GM12878 (cell line): ENCODE measurements around the gene RNPEP.

Source experiments
- CREB1 ChIP-seq: IDR thresholded peaks from 2 replicates; pipeline ENCODE4 v1.6.1; 2012; ENCODE audit warnings: low read depth, mild to moderate bottlenecking, inconsistent platforms
- EZH2 ChIP-seq: IDR thresholded peaks from 2 replicates; pipeline ENCODE4 v1.6.1; 2012; ENCODE audit warnings: low read depth, mild to moderate bottlenecking, control low read depth, inconsistent platforms, low read length, borderline replicate concordance; ENCODE audit not compliant: control insufficient read depth
- NRF1 ChIP-seq: conservative IDR thresholded peaks from 2 replicates; pipeline ENCODE4 v1.6.1; 2011; ENCODE audit warnings: mild to moderate bottlenecking, low read depth, low read length, improper control_type of control experiment
- POLR2A ChIP-seq: IDR thresholded peaks from 2 replicates; pipeline ENCODE4 v1.6.1; 2011; ENCODE audit warnings: low read depth, mild to moderate bottlenecking, low read length
- RBBP5 ChIP-seq: fragments of 200-600 bp; sonication (generic); conservative IDR thresholded peaks from 2 replicates; pipeline ENCODE4 v1.6.1; 2016
- RCOR1 ChIP-seq: conservative IDR thresholded peaks from 2 replicates; pipeline ENCODE4 v1.6.1; 2012; ENCODE audit warnings: low read depth, low read length, improper control_type of control experiment
- TF ChIP-seq, protein P1 (sequence below): fragments of 450-650 bp; IDR thresholded peaks from 2 replicates; pipeline ENCODE4 v1.6.1; 2017; ENCODE audit warnings: mild to moderate bottlenecking
- TF ChIP-seq, protein P2 (sequence below), 3 experiments: IDR thresholded peaks in 2 of 3; conservative IDR thresholded peaks in 1 of 3; 2 replicates each; pipeline ENCODE4 v1.5.1; 2011; ENCODE audit warnings: low read depth in 3 of 3, low read length in 3 of 3, mild to moderate bottlenecking in 3 of 3, control low read depth in 2 of 3, moderate library complexity in 2 of 3, inconsistent platforms in 1 of 3, mixed read lengths in 1 of 3; ENCODE audit not compliant: control insufficient read depth in 2 of 3, insufficient read depth in 1 of 3; ENCODE audit errors: extremely low read depth in 1 of 3
- TF ChIP-seq, protein P3 (sequence below): IDR thresholded peaks from 2 replicates; pipeline ENCODE4 v1.6.1; 2012; ENCODE audit warnings: mild to moderate bottlenecking, low read depth, low read length
- TF ChIP-seq, protein P4 (sequence below): fragments of 450-650 bp; IDR thresholded peaks from 2 replicates; pipeline ENCODE4 v1.6.1; 2016; ENCODE audit warnings: mild to moderate bottlenecking

DNA sequence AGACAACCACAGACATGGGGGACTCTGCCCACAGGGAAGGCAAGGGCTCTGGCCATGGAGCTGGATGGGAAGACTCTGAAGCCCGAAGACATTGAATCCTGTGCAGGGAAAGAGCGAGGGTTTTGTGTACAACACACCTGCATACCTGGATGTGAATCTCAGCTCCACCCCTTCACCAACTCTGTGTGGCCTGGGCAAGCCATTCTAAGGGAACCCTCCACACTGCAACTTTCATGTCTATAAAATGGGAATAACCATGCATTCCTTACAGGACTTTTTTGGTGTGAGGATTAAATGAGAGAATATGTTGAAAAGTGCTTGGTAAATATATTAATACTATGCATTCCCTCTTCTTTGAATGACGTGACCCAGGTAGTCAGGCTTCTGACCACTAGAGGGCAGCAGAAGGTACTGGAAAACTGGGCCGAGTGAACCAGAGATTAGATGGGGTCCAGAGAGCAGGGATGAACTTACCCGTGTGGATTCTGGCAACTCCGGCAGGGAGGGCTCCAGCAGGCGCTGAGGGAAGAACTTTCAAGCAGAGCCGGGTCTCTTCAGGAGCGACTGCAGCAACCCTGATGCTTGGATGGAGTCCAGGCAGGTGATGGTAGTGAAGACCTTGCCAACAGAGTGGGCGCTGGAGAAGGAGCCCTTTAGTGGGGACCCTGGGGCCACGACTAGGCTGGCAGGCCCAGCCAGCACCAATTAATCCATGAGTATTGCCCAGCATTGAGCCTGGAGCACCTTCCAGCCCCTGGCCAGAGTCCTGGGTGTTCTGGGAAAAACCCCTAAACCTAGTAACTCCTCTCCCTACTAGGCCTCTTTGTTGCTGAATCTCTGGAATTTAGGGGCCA lies 27.1 kb downstream of the RNPEP start:
- TF ChIP-seq, protein P1, sequence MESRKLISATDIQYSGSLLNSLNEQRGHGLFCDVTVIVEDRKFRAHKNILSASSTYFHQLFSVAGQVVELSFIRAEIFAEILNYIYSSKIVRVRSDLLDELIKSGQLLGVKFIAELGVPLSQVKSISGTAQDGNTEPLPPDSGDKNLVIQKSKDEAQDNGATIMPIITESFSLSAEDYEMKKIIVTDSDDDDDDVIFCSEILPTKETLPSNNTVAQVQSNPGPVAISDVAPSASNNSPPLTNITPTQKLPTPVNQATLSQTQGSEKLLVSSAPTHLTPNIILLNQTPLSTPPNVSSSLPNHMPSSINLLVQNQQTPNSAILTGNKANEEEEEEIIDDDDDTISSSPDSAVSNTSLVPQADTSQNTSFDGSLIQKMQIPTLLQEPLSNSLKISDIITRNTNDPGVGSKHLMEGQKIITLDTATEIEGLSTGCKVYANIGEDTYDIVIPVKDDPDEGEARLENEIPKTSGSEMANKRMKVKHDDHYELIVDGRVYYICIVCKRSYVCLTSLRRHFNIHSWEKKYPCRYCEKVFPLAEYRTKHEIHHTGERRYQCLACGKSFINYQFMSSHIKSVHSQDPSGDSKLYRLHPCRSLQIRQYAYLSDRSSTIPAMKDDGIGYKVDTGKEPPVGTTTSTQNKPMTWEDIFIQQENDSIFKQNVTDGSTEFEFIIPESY, result no peak
- TF ChIP-seq RCOR1 (no peak), CREB1 (no peak), POLR2A (no peak), EZH2 (no peak), NRF1 (no peak), RBBP5 (no peak)
- TF ChIP-seq, protein P2, sequence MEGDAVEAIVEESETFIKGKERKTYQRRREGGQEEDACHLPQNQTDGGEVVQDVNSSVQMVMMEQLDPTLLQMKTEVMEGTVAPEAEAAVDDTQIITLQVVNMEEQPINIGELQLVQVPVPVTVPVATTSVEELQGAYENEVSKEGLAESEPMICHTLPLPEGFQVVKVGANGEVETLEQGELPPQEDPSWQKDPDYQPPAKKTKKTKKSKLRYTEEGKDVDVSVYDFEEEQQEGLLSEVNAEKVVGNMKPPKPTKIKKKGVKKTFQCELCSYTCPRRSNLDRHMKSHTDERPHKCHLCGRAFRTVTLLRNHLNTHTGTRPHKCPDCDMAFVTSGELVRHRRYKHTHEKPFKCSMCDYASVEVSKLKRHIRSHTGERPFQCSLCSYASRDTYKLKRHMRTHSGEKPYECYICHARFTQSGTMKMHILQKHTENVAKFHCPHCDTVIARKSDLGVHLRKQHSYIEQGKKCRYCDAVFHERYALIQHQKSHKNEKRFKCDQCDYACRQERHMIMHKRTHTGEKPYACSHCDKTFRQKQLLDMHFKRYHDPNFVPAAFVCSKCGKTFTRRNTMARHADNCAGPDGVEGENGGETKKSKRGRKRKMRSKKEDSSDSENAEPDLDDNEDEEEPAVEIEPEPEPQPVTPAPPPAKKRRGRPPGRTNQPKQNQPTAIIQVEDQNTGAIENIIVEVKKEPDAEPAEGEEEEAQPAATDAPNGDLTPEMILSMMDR (IDR thresholded peaks at IDR 0.05 in 2 of 3, conservative IDR thresholded peaks at IDR 0.05 in 1 of 3; ENCODE audit: control insufficient read depth in 2 of 3, extremely low read depth in 1 of 3, insufficient read depth in 1 of 3, low read depth in 3 of 3, low read length in 3 of 3), result peak; percentile 79 to 91 (median 86)
- TF ChIP-seq, protein P3, sequence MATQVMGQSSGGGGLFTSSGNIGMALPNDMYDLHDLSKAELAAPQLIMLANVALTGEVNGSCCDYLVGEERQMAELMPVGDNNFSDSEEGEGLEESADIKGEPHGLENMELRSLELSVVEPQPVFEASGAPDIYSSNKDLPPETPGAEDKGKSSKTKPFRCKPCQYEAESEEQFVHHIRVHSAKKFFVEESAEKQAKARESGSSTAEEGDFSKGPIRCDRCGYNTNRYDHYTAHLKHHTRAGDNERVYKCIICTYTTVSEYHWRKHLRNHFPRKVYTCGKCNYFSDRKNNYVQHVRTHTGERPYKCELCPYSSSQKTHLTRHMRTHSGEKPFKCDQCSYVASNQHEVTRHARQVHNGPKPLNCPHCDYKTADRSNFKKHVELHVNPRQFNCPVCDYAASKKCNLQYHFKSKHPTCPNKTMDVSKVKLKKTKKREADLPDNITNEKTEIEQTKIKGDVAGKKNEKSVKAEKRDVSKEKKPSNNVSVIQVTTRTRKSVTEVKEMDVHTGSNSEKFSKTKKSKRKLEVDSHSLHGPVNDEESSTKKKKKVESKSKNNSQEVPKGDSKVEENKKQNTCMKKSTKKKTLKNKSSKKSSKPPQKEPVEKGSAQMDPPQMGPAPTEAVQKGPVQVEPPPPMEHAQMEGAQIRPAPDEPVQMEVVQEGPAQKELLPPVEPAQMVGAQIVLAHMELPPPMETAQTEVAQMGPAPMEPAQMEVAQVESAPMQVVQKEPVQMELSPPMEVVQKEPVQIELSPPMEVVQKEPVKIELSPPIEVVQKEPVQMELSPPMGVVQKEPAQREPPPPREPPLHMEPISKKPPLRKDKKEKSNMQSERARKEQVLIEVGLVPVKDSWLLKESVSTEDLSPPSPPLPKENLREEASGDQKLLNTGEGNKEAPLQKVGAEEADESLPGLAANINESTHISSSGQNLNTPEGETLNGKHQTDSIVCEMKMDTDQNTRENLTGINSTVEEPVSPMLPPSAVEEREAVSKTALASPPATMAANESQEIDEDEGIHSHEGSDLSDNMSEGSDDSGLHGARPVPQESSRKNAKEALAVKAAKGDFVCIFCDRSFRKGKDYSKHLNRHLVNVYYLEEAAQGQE, result no peak
- TF ChIP-seq, protein P4, sequence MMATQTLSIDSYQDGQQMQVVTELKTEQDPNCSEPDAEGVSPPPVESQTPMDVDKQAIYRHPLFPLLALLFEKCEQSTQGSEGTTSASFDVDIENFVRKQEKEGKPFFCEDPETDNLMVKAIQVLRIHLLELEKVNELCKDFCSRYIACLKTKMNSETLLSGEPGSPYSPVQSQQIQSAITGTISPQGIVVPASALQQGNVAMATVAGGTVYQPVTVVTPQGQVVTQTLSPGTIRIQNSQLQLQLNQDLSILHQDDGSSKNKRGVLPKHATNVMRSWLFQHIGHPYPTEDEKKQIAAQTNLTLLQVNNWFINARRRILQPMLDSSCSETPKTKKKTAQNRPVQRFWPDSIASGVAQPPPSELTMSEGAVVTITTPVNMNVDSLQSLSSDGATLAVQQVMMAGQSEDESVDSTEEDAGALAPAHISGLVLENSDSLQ, result peak; percentile 46; the same call in 1 of the 2 replicates
